ENCODE data around the gene GLMP.

GRCh38 chr1:156276966-156277381, 18.5 kb downstream of the GLMP start:
- TF ChIP-seq CTCF (IDR thresholded peaks at IDR 0.05) (no peak), POLR2A (IDR thresholded peaks at IDR 0.05) (no peak)
